OCI-M2 (cell line): ENCODE measurements around the gene RUFY3.
"Not testable (repeated sequence)": the region's sequence is repeated elsewhere in the genome, so short reads cannot be mapped to it uniquely, and the experiment has no call there.

Source experiments
- DNase-seq: peaks from one replicate; lab custom pipeline; 2025; ENCODE audit not compliant: unreplicated experiment; lab: John Stamatoyannopoulos, UW

Gene RUFY3

DNA sequence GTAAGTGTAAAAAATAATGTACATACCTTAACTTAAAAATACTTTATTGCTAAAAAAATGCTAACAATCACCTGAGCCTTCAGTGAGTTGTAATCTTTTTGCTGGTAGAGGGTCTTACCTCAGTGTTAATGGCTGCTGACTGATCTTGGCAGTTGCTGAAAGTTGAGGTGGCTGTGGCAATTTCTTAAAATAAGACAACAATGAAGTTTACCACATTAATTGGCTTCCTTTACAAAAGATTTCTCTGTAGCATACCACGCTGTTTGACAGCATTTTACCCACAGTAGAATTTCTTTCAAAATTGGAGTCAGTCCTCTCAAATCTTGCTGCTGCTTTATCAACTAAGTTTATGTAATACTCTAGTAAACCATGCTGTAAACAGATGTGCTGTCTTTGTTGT, 47.6 kb downstream of the RUFY3 start:
- DNase-seq = not testable (repeated sequence)

DNA sequence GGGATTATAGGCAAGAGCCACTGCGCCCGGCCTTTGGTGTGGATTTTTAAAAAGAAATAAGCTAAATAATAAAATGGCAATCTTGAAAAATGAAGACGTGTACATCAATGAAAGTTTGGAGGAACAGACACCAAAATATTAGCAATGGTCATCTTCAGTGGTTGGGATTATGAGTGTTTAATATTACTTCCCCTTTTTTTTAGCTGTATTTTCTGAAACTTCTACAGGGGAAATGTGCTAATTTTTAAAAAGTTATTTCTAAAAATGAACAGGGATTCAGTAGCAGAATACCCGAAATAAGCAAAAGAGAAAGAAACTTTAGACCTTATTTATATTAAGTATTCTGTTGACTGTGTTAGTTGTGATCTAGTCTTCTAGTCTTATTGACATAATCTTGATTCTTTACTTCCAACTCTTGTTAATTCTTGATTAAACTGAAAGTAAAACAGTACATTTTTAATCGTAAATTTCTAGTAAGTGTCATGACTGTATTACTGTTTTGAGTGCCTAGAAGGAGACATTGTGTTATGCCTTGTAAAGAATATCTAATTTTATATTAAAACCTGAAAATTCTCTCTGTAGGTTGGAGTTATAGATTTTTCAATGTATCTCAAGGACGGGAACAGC, 51.3 kb downstream of the RUFY3 start:
- DNase-seq = no peak

DNA sequence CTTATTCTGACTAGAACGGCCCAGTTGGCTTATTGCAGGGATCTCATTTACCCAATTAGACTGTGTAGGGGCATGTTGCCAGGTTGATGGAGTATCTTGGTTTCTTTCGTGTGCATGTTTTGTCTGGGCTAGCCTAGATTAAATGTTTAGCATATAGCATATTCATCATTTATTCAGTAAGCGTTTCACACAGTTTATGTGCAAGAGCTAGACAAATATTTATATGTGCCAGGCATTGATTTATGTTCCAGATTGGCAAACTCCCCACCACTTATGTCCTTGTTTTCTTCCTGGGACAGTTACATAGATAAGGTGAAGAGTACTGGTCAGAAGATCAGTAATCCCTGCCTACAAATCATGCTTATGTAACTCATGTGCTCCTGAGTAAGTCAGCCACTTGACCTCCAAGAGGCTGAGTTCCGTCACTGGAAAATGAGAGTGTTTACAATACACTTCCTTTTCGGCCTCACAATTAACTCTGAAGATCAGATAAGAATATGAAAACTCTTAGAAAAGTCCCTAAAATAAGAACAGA, 57.2 kb downstream of the RUFY3 start:
- DNase-seq = no peak

- DNase-seq = no peak
These were observed 61.3 kb downstream of the RUFY3 start for GRCh38 chr4:70783096-70783495.

DNA sequence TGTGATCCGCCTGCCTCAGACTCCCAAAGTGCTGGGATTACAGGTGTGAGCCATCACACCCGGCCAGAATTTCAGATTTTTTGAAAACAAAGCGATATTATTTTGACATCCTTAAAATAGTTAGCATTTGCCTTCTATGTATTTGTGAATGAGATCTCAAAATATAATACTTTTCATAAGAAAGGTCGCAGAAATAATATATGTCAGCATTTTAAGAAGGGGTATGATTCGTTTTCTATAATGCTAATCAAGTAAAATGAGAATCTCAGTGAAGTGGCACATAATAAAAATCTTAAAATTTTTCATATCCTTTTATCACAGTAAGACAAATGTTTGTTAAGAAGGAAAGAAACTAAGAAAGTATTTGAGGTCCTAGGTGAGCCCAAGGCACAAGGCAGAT, 65.7 kb downstream of the RUFY3 start:
- DNase-seq = no peak

DNA sequence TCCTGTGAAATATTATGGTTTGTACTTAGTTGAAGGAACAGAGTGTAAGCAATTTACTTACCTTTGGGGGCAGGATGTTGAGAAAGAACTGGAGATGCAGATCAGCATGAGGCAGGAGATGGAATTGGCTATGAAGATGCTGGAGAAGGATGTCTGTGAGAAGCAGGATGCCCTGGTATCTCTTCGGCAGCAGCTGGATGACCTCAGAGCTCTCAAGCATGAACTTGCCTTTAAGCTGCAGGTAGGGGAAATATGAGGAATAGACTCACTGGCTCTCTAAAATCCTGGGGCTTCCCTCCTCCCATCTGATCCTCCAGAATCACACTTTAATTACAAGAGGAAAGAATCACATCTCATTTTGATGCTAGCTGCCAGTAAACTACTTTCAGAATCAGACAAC, 67.0 kb downstream of the RUFY3 start:
- no peak for DNase-seq

DNA sequence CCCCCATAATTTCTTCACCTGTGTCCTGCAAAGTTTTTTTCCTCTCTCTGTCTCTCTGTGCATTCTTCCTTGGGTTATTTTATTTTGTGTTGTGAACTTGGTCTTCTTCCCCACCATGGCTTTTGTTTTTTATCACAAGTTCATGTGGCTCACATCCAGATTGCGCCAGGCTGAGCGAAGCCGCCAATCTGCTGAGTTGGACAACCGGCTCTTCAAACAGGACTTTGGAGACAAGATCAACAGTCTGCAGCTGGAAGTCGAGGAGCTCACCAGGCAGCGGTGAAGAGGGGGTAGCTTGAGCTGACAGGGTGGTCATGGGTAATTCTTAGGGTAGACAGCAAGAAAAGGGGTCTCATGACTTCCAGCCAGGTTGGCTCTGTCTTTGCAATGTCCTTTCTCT, 71.9 kb downstream of the RUFY3 start:
- DNase-seq = no peak

- no peak for DNase-seq
These were observed 79.6 kb downstream of the RUFY3 start for GRCh38 chr4:70801265-70801809.

GRCh38 chr4:70802928-70803580, 81.3 kb downstream of the RUFY3 start:
- no peak for DNase-seq

DNA sequence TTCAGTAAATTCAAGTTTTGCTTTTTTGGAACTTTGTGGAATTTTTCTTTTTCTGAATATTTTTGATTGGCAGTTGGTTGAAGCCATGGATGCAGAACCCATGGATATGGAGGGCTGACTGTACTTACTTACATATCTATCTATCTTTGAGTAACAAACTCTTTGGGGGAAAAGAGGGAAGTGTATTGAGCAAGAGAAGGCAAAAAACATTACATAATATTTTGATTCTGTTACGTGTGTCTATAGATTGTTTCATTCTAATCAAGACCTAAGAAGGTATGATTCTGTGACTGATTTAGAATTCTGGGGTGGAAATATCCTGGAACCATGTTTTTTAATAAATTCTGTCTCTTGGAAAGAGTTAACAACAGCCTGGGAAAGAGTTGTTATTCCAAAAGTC, 86.4 kb downstream of the RUFY3 start:
- no peak for DNase-seq

DNA sequence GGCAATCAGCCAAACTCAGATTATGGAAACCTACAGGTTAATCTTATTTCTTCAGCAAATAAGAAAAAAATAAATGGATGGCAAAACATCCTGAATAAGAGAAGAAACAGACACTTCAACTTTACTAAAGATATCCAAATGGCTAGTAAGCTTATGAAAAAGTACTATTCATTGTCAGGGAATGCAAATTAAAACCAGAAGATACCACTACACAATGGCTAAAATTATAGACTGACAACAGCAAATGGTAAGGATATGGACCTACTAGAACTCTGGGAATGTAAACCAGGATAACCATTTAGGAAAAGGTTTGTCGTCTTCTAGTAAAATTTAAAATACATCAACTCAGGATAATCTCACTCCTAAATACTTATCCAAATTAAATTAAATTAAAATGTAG, 93.6 kb downstream of the RUFY3 start:
- no peak for DNase-seq

DNA sequence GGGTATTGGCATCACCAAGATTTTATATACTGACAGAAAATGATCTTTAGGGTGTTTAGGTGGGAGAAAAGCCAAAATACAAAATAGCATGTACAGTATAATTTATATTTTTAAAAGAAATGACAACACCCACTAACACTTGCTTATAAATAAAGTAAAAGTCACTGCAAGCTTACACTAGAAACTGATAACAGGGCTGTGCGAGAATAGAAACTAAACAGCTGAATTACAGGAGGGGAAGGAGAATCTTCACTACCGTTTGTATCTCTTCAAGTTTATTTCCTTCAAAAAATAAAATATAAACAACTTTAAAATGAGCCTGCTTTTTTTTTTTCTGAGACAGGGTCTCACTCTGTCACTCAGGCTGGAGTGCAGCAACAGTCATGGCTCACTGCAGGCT, 95.1 kb downstream of the RUFY3 start:
- DNase-seq = no peak

DNA sequence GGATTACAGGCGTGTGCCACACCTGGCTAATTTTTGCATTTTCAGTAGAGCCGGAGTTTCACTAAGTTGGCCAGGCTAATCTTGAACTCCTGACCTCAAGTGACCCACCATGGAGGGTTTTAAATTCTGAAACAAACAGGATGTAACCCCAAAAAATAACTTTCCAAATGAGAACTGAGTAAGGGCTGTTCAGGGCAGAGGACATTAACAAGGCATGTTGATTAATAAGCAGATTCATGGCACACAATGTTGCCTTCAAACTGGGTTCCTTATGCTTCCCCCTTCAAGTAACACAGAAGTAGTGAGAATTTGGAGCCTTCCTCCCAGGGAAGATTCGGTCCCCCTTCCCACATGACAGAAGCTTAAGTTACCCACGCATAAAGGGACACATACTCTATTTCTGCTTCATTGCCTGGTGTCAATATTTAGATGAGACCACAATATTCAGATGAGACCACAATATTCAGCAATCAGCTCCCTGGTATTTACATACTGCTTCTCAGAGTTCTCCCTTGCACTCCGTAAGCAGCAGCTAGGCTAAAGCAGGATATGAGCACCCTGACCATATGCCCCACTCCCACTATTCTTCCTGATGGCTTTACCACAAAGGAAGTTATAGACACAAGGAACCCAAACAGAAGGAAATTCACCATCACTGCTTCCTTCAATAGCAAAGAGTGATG, 96.5 kb downstream of the RUFY3 start:
- no peak for DNase-seq

DNA sequence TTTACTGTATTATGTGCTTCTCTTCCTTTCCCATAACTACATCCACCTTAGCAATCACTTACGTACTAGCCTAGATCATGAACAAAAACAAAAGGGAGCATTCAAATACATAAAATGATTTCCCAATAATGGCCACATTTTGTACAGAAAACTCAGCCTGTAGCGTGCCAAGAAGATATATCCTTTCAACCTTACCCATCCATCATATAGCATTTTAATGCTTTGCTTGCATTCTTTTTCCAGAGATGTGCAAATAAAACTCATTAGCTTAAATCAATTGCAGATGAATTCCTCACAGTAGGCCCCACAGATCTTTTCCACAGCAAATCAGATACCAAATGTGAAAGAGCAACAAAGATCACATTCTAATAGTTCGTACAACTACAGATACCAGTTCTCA, 97.2 kb downstream of the RUFY3 start:
- no peak for DNase-seq

DNA sequence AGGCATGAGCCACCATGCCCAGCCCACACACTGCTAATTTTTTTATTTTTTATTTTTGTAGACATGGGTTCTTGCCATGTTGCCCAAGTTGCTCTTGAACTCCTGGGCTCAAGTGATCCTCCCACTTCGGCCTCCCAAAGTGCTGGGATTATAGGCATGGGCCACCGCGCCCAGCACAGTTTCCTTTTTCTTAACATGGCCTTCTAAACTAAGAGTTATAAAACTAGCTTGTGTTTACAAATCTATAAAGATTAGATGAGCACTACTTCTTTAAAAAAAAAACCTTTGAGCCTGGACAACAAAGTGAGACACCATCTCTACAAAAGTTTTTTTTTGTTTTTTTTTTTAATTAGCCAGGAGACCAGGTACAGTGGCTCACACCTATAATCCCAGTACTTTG, 107.3 kb downstream of the RUFY3 start:
- DNase-seq = no peak

DNA sequence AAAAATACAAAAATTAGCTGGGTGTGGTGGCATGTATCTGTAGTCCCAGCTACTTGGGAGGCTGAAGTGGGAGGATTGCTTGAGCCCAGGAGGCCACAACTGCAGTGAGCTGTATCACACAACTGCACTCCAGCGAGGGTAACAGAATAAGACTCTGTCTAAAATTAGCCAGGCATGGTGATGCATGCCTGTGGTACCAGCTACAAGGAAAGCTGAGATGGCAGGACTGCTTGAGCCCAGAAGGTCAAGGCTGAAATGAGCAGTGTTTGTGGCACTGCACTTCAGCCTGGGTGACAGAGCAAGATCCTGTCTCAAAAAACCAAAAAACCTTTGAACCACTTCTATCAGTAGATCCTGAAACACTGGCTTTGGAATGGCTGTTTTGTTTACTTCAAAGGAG, 107.7 kb downstream of the RUFY3 start:
- no peak for DNase-seq

DNA sequence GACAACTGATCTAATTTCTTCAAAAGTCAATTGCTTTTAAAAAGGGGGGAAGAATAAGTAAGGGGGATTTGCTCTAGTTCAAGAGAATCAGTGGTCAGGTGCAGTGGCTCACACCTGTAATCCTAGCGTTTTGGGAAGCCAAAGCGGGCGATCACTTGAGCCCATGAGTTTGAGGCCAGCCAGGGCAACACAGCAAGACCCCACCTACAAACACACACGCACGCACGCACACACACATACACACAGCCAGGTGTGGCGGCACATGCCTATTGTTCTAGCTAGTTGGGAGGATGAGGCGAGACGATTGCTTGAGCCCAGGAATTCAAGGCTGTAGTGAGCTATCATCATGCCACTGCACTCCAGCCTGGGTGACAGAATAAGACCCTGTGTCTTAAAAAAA, 108.3 kb downstream of the RUFY3 start:
- DNase-seq = no peak

DNA sequence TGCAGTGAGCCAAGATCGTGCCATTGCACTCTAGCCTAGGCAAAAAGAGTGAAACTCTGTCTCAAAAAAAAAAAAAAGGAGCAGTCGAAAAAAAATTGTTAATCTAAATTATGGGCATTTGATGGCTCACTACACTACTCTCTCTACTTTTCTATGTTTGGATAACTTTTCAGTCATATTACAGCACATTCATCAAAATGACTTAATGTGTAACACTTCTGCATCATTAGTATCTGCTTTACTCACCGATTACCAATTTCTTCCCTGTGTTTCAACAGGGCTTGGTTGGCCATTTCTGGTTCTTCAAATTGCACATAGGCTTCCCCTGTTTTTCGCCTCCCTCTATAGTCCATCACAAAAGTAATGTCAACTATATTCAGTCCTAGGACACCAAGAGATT, 109.5 kb downstream of the RUFY3 start:
- no peak for DNase-seq

- DNase-seq = no peak
These were observed 111.9 kb downstream of the RUFY3 start for GRCh38 chr4:70833675-70834074.

DNA sequence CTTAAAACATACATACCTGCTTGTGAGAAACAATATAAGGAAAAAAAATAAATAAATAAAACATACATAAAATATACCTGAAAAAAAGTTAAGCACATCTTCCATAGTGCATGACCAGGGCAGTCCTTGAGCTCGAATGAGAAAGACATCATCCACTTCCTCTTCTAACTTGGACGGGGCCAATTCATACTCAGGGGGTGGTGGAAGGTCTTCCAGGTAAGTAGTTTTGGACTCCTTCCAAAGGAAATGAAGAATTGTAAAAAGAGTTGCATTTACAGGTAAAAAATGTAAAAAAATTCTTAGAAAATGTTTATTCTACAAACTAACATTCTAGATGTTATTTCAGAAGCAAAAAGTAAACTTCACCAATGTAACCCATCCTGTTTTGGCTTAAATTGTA, 114.3 kb downstream of the RUFY3 start:
- no peak for DNase-seq

DNA sequence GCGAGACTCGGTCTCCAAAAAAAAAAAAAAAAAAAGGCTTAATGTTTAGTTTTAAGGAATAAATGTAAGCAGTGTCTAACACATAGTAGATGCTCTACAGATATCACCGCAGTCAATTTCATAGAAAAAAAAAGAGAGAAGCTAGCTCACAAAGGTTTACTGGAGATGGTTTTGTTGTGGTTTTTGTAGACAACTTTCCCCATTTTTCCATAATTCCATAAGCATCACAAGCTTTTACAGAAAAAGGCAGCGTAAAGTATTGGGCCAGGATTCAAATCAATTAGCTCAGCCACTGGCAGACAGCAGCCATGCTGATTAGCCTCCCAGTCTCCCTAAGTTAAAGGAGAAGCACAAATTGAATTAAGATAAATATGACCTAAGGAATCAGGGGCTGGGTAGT, 116.4 kb downstream of the RUFY3 start:
- no peak for DNase-seq
